Activated naive CD4-positive, alpha-beta T cell treated with Interleukin-2 at 50 U/mL for 16 hours (primary cell): ENCODE measurements around the gene TRPM6.
"Not testable (repeated sequence)": the region's sequence is repeated elsewhere in the genome, so short reads cannot be mapped to it uniquely, and the experiment has no call there.

ENCODE experiments used
- DNase-seq: peaks from one replicate; pipeline ENCODE4 v3.0.0-alpha.2; 2020

TRPM6 gene

GRCh38 chr9:74855072-74855471 lies 32.6 kb downstream of the TRPM6 start:
- no peak for DNase-seq

DNA sequence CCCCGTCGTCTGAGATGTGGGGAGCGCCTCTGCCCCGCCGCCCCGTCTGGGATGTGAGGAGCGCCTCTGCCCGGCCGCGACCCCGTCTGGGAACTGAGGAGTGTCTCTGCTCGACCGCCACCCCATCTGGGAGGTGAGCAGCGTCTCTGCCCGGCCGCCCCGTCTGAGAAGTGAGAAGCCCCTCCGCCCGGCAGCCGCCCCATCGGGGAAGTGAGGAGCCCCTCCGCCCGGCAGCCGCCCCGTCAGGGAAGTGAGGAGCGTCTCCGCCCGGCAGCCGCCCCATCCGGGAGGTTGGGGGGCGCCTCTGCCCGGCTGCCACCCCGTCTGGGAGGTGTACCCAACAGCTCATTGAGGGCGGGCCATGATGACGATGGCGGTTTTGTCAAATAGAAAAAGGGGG lies 34.7 kb downstream of the TRPM6 start:
- not testable (repeated sequence) for DNase-seq

GRCh38 chr9:74848153-74848525 lies 39.6 kb downstream of the TRPM6 start:
- DNase-seq: no peak

DNA sequence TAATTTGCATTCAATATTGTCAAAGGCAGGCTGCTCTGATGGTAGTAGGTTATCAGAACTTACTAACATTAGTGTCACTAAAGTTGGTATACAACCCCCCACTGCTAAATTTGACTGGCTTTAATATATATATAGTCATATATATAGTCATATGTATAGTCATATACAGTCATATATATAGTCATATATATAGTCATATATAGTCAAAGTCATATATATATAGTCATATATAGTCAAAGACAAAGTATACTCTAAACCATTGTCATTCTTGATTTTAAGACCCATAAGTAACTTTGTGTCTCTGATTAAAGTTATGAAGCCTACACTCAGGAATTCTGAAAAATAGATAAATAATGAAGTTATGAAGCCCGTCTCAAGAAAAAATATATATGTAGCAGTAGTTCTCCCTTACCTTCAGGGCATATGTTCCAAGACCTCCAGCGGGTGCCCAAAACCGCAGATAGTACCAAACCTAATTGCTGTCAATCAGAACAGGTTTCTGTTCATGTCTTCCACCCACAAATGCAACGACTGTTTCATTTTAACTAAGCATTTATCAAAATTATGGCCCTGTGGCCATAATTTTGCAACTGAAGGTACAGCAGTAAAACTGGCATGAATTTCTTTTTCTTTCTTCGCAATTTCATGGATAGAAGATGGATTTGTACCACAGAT lies 40.1 kb downstream of the TRPM6 start:
- no peak for DNase-seq

DNA sequence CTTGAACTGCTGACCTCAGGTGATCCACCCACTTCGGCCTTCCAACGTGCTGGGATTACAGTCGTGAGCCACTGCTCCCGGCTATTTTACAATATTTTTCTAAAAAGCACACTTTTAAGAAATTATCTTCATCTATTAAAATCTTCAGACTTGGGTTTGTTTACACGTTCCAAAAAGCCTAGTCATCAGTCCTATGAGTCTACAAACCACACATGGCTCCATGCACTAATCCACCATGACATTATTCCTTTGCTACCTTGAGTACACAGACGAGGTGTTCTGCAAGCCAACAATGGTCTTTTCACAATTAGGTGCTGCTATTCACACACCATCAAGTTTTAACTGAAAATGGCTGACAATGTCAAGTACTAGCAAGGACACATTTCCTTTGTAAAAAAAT lies 41.0 kb downstream of the TRPM6 start:
- DNase-seq: no peak

- no peak for DNase-seq
Measured at GRCh38 chr9:74838351-74838750, 49.4 kb downstream of the TRPM6 start.

DNA sequence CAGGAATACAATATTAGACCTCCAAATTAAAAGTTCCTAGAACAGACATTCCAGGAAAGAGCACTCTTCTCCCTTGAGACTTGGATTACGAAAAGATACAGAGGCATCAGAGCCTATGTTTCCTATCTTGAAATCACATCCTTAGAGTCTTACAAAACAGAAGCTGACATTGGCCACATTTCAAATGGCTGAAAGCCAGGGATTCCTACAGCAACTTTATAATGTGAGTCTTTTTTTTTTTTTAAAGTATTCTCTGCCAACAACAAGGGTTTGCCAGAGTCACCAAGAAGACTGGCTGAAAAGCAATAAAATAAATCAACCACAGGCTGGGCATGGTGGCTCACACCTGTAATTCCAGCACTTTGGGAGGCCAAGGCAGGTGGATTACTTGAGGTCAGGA lies 63.1 kb downstream of the TRPM6 start:
- no peak for DNase-seq

DNA sequence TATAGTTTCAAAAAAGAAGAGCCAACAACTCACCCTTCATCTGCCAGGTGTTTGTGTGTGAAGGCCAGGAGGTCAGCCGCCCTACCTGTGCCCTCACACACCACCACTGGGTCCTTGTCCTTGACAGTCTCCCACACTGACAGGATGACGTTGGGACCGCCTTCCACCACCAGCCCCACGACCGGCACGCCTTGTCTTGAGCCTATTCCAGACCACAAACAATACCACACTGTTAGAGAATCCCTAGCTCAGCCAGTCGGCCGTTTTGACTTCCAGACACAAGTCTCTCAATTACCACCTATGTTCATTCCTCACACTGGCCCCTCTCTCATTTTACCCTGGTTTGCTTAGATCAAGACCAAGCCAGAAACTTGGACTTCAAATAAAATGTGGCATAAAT lies 66.1 kb downstream of the TRPM6 start:
- DNase-seq: no peak

DNA sequence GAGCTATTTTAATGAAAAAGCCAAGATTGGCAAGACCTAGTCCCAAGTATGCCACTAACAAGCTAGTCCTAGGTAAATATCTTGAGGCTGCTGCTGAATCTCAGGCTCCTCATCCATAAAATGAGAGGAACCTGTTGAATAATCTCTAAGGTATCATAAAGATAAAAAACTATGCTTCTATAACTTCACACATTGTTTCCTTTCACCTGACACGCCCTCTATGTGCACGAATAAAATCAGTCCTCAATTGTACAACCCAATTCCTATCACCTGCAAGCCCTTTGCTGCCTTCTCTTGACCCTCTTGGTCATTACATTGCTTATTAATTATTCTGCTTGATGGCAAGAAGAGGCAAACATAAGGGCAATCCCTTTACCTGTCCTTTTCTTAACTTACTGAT lies 69.9 kb downstream of the TRPM6 start:
- DNase-seq: no peak

- no peak for DNase-seq
Measured at GRCh38 chr9:74817281-74817810, 70.4 kb downstream of the TRPM6 start.

- DNase-seq: no peak
Measured at GRCh38 chr9:74810200-74810599, 77.5 kb downstream of the TRPM6 start.

- no peak for DNase-seq
Measured at GRCh38 chr9:74804018-74804385, 83.7 kb downstream of the TRPM6 start.

DNA sequence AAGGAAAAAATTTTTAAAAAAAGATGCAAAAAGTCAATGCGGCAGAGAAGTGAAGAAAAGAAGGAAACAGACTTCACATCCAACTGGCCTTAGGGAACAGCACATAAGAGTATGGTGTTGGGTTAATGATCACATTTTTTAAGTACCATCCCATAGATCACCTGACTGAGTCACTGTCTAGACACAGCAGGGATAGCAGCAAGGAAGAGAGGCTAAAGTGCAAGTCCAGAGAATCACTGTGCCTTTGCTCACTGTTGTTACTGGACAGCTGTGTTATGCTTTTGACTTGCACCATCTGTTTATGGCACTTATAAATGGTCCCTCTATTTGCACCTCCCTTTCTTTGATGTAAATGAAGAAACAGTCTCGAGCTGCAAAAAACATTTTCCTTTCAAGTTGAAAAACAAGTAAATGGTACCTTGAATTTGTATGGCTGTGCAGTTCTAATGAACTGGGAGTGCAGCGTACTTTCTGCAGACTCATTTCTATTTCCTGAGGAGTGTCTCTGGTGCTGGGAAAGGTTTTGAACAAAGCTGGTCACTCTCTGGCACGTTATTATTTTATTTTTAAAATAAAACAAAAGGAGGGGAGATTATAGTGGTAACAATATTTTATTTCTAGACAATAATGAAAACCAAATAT lies 84.2 kb downstream of the TRPM6 start:
- no peak for DNase-seq

GRCh38 chr9:74800226-74800625 lies 87.5 kb downstream of the TRPM6 start:
- DNase-seq: no peak

DNA sequence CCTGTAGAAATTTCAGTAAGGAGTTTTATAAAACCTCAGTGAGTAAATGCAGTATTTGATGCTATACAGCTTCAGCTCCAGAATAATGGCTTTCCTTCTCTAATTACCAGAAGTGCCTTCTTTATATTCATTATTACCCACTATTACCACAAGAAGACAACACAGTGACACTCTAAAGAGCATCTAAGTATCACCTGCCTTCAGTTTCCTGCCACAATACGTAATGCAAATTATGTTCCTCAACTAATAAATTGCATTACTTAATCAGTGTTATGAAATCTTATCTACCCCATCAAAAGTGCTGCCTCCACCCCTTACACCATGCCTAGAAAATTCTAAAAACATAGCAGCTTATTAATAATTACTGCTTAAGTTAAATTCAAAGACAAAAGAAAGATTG lies 91.9 kb downstream of the TRPM6 start:
- no peak for DNase-seq

- no peak for DNase-seq
Measured at GRCh38 chr9:74795081-74795480, 92.6 kb downstream of the TRPM6 start.

GRCh38 chr9:74784506-74784905 lies 103.2 kb downstream of the TRPM6 start:
- no peak for DNase-seq

GRCh38 chr9:74783408-74783807 lies 104.3 kb downstream of the TRPM6 start:
- no peak for DNase-seq

GRCh38 chr9:74777136-74777879 lies 110.4 kb downstream of the TRPM6 start:
- peak; percentile 70 for DNase-seq

DNA sequence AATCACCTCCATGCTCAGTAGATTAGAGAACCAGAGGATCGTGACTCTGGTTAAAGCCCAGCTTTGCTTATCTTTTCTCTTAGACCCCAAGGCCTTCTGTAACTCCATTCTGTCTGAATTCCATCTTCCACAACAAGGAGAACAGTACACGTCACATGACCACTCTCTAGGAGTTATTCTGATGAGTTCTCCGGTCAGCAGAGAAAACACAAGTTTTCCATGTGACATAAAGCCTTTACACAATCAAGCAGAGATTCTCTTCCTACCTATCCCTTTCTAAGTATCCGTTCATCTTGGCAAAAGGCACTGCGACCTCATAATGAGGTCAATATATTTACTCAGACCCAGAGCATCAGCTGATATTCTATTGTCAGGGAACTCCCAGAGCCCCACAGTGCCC lies 112.3 kb downstream of the TRPM6 start:
- no peak for DNase-seq

DNA sequence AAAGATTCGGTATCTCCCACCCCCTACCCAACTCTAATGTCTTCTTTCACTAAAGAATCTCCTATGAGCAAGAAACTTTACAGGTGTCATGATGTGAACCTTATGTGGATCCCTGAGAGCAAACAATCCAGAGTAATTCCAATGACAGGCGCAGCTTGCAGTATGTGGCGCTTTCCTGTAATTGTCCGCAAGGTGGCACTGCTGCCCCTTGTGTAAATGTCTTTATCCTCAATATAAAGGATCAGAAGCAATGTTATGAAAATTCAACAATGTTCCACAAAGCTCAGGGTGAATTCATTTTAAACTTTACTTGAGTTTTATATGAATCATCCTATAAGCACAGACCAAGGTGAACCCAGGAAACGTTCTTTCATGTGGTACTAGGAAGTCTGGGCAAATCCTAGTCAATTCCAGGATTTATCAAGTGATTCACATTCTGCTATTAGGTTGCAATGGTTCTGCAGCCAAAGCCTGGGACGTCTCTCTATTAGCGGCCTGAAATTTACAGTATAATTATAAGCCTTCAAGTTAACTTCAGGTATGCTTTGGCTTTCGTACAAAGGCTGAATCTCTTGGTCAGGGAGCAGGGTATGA lies 113.7 kb downstream of the TRPM6 start:
- DNase-seq: peak; percentile 73

DNA sequence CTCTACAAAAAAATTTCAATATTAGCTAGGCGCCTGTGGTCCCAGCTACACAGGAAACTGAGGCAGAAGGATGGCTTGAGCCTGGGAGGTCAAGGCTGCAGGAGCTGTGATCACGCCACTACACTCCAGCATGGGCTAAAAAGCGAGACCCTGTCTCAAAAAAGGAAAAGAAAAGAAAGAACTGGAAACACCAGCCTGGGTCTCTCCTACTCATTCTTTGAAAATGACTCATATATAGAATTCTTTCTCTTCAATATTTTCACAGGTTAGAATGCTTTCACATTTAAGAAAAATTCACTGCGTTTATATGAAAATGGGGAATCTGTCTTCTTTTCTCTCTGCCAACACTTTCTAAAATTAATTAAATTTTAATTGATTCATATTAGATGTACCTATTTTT lies 115.6 kb downstream of the TRPM6 start:
- no peak for DNase-seq

GRCh38 chr9:74771672-74772071 lies 116.0 kb downstream of the TRPM6 start:
- DNase-seq: no peak

- peak; percentile 32 for DNase-seq
Measured at GRCh38 chr9:74771262-74771585, 116.5 kb downstream of the TRPM6 start.
